Cardiac septum (tissue), 1 donor: Measurements from ENCODE around the gene UFC1. TPM values are rescaled to one million over a fixed set of nuclear protein-coding genes. Genes with fewer than 3 reads are reported as not detected.

ENCODE experiments used
- DNase-seq: peaks from one replicate; pipeline ENCODE4 v3.0.0-alpha.2; 2020; ENCODE audit warnings: low spot score
- intact Hi-C: fragments of 100-400 bp; cut with DNase I; formaldehyde crosslinking; loops from one replicate; pipeline ENCODE4 v1.14.0; 2022
- total RNA-seq: library from RNA; stranded (reverse); fragmentation: NEBNext Ultra II Directional; extraction: Animal tissue kit (Norgen Biotek cat#: 25700); gene quantifications from one replicate; pipeline ENCODE4 v1.2.1, GENCODE V29; 2021
- donor health status: DM: no; HTN: no; CAD: no.

UFC1 gene
- total RNA-seq, 1 donor from 2014 or later, result 73.6 TPM

DNA sequence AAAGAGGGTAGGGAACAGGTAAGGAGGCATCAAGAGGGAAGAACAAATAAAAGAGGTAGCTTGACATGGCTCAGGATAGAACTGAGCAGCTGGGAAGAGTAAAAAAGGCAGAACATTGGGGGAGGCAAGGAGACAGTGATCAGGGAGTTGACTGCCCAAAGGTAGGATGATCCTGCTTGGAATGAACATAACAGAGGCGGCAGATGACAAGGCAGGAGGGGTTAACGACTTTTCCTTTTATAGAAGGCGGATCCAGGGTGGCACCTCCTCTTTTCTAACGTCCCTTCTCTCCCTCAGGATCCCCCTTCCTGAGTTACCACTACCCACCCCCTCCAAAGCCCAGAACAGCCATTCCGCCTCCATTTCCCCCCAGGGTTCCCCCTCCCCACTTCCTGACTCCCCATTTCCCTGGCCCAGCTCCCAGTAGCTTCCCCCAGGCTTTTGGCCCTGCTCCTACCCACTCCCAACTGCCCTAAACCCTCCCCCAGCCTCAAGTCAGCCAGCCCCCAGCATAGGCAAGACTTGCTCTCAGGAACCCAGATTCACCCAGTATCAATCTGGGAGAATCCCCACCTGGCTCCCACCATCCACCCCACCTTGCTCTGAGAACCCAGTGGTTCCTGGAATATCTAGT lies 45.8 kb downstream of the UFC1 start:
- no peak for DNase-seq
- intact Hi-C loops, result loop anchor here (5.0 kb wide), 3 partner anchors 113 to 528 kb away; partner anchors contain the start of gene SDHC

DNA sequence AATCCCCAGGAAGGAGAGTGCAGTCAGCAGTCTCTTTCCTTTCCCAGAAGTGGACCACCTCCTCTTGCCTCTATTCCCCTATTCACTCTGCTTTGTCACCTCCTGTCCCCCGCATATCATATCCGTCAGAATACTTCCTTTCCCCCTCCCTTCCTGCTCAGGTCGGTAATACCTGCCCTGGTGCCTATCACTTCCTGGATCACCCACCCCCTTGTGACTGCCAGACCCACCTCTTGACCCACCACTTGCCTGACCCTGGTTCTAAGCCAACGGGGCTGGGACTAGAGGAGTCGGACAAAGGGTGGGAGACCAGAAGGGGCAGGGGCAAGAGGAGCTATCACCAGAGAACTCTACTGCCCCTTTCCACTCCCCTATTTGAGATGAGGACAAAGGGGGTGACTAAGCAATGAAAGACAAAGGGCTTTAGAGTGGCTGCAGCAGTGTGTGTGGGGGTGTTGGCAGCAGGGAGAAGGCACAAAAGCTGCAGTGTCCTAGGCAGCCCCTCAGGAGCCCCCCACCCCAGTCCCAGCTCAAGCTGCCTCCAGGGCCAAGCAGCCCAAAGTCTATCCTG lies 46.7 kb downstream of the UFC1 start:
- intact Hi-C loops, result loop anchor here (5.0 kb wide), 2 partner anchors 112 to 187 kb away; partner anchors contain the start of gene SDHC
- no peak for DNase-seq

DNA sequence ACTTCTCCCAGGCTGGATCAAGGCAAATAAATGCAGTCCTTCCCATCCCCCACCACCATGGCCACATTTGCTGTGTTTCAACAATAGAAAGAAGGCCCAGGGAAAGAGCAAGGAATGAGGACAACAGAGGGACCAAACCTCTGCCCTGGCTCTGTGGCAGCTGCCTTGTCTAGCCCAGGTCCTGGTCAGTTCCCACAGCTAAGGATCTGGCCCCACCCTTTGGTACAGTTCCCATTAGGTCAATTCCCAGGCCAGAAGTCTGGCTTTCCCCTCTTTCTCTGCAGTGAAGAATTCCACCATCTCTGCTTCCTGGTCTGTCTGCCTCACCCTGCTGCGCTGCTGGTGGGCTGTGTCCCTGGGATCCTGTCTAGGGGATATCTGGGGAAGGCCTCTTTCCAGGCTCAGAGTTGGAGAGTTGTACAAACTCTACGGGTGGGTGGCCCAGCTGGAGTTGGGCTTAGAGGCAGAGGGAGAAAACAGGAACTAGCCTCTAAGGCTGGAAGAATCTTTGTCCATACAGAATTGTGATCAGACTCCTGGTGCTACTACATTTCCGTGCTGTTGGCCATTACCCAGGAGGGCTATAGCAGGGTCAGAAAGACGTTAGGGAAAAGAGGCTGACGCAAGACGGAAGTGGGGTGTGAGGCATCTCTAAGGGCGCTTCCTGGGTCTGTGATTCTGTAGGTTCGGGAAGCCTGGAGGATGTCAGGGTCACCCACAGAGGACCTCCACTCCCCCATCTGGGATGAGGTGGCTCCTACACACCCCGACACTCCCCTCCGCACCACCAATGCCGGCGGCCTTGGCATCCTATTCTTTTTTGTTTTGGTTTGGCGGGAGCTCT lies 47.4 kb downstream of the UFC1 start:
- intact Hi-C loops, result loop anchor here (5.0 kb wide), 2 partner anchors 111 to 186 kb away; partner anchors contain the start of gene SDHC
- DNase-seq, result peak; percentile 80

DNA sequence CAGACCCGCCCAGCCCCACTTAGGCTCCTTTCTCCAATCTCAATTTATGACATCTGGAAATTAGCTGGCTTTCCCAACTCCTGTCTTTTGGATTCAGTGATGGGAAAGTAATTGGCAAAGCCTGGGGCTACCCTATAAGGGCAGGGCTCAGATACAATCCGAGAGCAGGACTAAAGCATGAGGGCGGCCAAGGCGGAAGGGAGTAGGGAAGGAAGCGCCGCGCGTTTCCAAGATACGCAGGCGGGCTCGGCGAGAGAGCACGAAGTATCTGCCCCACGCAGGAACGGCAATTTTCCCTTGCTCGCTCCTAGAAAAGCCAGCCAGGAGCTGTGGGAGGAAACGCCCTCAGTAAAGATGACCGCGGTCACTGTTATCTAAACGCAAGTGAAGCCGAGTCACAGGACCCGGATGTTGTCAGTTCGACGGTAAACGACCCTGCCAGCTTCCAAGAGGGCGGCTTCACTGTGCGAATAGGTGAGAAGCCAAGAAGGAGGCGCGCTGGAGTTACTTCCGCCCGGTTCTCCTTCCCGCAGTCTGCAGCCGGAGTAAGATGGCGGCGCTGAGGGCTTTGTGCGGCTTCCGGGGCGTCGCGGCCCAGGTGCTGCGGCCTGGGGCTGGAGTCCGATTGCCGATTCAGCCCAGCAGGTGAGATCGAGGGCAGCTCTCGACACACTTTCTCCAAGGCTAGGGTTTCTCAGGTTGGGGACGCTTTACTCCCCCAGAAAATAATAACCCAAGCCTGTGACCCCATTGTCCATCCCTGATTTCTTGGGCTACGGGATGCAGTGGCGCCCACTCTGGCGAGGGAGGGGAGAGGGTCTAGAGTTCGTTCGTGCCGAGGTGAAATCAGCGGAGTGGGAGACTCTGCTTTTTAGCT lies 48.3 kb downstream of the UFC1 start, which contains the start of gene NDUFS2:
TSS of gene NDUFS2 (plus strand) at position 532 of the 877 bp plus-strand sequence. CDS start at position 551, 19 bp downstream.
- intact Hi-C loops, result loop anchor here (5.0 kb wide), 2 partner anchors 110 to 185 kb away; partner anchors contain the start of gene SDHC
- peak; percentile 99 for DNase-seq

DNA sequence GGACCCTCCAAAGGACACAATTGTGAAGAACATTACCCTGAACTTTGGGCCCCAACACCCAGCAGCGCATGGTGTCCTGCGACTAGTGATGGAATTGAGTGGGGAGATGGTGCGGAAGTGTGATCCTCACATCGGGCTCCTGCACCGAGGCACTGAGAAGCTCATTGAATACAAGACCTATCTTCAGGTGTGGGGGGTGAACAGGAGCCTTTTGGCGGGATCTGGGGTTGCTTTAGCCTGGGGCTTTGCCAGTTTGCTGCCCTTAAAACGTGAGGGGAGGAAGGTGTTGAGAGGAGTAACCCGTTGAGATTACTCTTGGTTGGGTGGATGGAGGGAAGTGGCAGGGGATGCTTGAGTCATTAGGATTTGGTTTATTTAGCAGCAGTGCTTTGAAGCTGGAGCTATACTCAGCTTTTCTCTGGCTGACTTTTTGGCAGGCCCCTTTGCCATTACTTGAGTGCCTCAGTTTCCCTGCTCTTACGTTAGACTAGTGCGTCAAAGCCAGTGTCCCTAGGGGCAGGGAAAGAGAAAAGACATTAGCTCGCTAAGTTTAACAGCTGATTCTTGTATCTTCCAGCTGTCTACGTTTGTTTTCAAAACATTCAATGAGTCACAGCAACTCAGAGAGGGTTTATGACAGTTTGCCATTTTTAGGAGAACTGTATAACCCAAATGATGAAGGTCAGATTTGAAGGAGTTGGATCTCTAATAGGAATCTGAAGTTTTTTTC lies 52.8 kb downstream of the UFC1 start:
- no peak for DNase-seq
- intact Hi-C loops, result no loop called here

DNA sequence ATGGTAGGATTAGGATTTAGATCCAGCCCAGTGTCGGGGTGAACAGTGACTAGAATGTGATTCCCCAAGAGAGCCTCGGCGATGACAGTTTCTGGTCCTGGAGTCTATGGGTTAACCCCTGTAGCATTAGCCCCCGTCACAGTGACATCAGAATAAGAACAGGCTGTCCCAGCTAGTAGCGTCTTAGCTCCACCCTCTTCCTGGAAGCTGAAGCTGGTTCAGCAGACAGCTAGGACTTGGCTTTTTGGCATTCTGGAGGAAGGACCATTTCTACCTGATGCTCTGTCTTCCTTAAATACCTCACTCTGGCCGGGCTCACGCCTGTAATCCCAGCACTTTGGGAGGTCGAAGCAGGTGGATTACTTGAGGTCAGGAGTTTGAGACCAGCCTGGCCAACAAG lies 53.4 kb downstream of the UFC1 start:
- intact Hi-C loops, result no loop called here
- peak; percentile 78 for DNase-seq

Other genes with a start within 250 kb of the UFC1 start
- gene ITLN2, start 199.2 kb upstream of the UFC1 start, total RNA-seq, result not detected
- gene F11R, start 132.8 kb upstream of the UFC1 start, total RNA-seq, result 10.3 TPM
- 12.0 TPM for gene TSTD1, start 115.0 kb upstream of the UFC1 start, total RNA-seq
- gene USF1, start 108.0 kb upstream of the UFC1 start, total RNA-seq, result 29.2 TPM
- 2.6 TPM for gene ARHGAP30, start 84.1 kb upstream of the UFC1 start, total RNA-seq
- not detected for gene NECTIN4, start 64.4 kb upstream of the UFC1 start, total RNA-seq
- gene KLHDC9, start 55.6 kb upstream of the UFC1 start, total RNA-seq, result 10.7 TPM
- gene PFDN2, start 35.9 kb upstream of the UFC1 start, total RNA-seq, result 43.1 TPM
- 31.3 TPM for gene NIT1, start 35.9 kb upstream of the UFC1 start, total RNA-seq
- 28.3 TPM for gene DEDD, start 21.3 kb upstream of the UFC1 start, total RNA-seq
- 17.4 TPM for gene USP21, start 5.5 kb downstream of the UFC1 start, total RNA-seq
- 12.9 TPM for gene PPOX, start 12.4 kb downstream of the UFC1 start, total RNA-seq
- 22.2 TPM for gene B4GALT3, start 23.5 kb downstream of the UFC1 start, total RNA-seq
- gene ADAMTS4, start 45.1 kb downstream of the UFC1 start, total RNA-seq, result 24.0 TPM
- gene NDUFS2, start 48.4 kb downstream of the UFC1 start, total RNA-seq, result 253 TPM
- 11.4 TPM for gene FCER1G, start 61.3 kb downstream of the UFC1 start, total RNA-seq
- not detected for gene APOA2, start 69.7 kb downstream of the UFC1 start, total RNA-seq
- gene TOMM40L, start 72.1 kb downstream of the UFC1 start, total RNA-seq, result 34.1 TPM
- gene NR1I3, start 84.2 kb downstream of the UFC1 start, total RNA-seq, result not detected
- gene PCP4L1, start 104.8 kb downstream of the UFC1 start, total RNA-seq, result 0.38 TPM
- gene MPZ, start 156.0 kb downstream of the UFC1 start, total RNA-seq, result 1.5 TPM
- gene SDHC, start 160.4 kb downstream of the UFC1 start, total RNA-seq, result 306 TPM
- not detected for gene CFAP126, start 213.9 kb downstream of the UFC1 start, total RNA-seq